HepG2 (cell line): ENCODE data around the gene CHI3L1. TPM values are rescaled to one million over a fixed set of nuclear protein-coding genes. Genes with fewer than 3 reads are reported as not detected.

Experiments used
- ATF7-NPFF ChIP-seq: sonication (generic); formaldehyde crosslinking; IDR thresholded peaks from 2 replicates; pipeline ENCODE4 v1.8.1; 2023; ENCODE audit warnings: mild to moderate bottlenecking, low read depth, missing genetic modification reagents, moderate library complexity
- FOXP1 ChIP-seq, 2 experiments: fragments of 450-650 bp in 1 of 2; IDR thresholded peaks; 2 replicates each; pipeline ENCODE4 v1.6.1; 2017 to 2018; ENCODE audit warnings: antibody characterized with exemption in 1 of 2
- GABPA ChIP-seq, 2 experiments: IDR thresholded peaks; 2 replicates each; pipeline ENCODE4 v1.6.1; 2011 to 2016; ENCODE audit warnings: low read depth in 2 of 2, low read length in 1 of 2, missing biosample characterization in 1 of 2, missing genetic modification characterization in 1 of 2
- HDAC2 ChIP-seq: sonication (generic); formaldehyde crosslinking; IDR thresholded peaks from 2 replicates; pipeline ENCODE4 v1.4.0; 2020; ENCODE audit warnings: missing genetic modification reagents
- HNRNPL ChIP-seq: fragments of 200-400 bp; formaldehyde crosslinking; IDR thresholded peaks from 2 replicates; pipeline ENCODE4 v1.6.1; 2017; ENCODE audit warnings: mild to moderate bottlenecking, low read depth, low read length
- MED1 ChIP-seq: sonication (generic); formaldehyde crosslinking; IDR thresholded peaks from 2 replicates; pipeline ENCODE4 v1.4.0; 2020; ENCODE audit warnings: missing genetic modification reagents
- PRDM4 ChIP-seq: sonication (generic); formaldehyde crosslinking; IDR thresholded peaks from 2 replicates; pipeline ENCODE4 v1.9.0; 2021; ENCODE audit warnings: missing genetic modification reagents, borderline replicate concordance
- TP53 ChIP-seq: sonication (generic); formaldehyde crosslinking; conservative IDR thresholded peaks from 2 replicates; pipeline ENCODE4 v1.4.0; 2020; ENCODE audit warnings: missing genetic modification reagents
- WIZ ChIP-seq: sonication (generic); formaldehyde crosslinking; IDR thresholded peaks from 2 replicates; pipeline ENCODE4 v1.5.1; 2020; ENCODE audit warnings: mild to moderate bottlenecking, missing genetic modification reagents
- ZBTB3 ChIP-seq: sonication (generic); formaldehyde crosslinking; IDR thresholded peaks from 2 replicates; pipeline ENCODE4 v1.4.0; 2020; ENCODE audit warnings: low read depth, mild to moderate bottlenecking, moderate library complexity, missing genetic modification reagents, borderline replicate concordance
- ZNF142 ChIP-seq: sonication (generic); formaldehyde crosslinking; IDR thresholded peaks from 2 replicates; pipeline ENCODE4 v1.4.0; 2020; ENCODE audit warnings: missing genetic modification reagents
- ZNF503 ChIP-seq: sonication (generic); formaldehyde crosslinking; IDR thresholded peaks from 2 replicates; pipeline ENCODE4 v1.4.0; 2020; ENCODE audit warnings: missing genetic modification reagents
- polyA plus RNA-seq, 8 experiments: library from polyadenylated mRNA; depleted of rRNA in 3 of 8; stranded (reverse) in 7 of 8; unstranded in 1 of 8; fragments of >200 nt; fragmentation: Illumina TruSeq in 4 of 8; extraction: Trizol in 4 of 8; gene quantifications; 2 replicates each; pipeline versions ENCODE4 v1.2.1 to v1.2.3, GENCODE V29; 2011 to 2016; ENCODE audit warnings: low read depth in 4 of 8, missing spikeins in 1 of 8, mixed read lengths in 1 of 8; ENCODE audit not compliant: insufficient read depth in 1 of 8
- total RNA-seq, 5 experiments: library from RNA; depleted of rRNA; stranded (reverse); fragments of >200 nt; fragmentation: Illumina TruSeq; extraction: Trizol; gene quantifications; 2 replicates each; pipeline ENCODE4 v1.2.3, GENCODE V29; 2016; ENCODE audit warnings: low read depth in 1 of 5

Gene CHI3L1
- total and polyA plus RNA-seq, 2 of the 13 experiments (the other 11 are each of a cell fraction or from before 2014, with no cell fraction given) = 0.09 to 0.13 TPM

GRCh38 chr1:203219171-203219570, 32.7 kb upstream of the CHI3L1 start (continued):
- no peak for TF ChIP-seq ZNF503 (CRISPR knock-in tag)
- TF ChIP-seq PRDM4 (CRISPR knock-in tag) = no peak
- no peak for TF ChIP-seq TP53 (CRISPR knock-in tag)
- TF ChIP-seq ATF7-NPFF (CRISPR knock-in tag) = no peak
- no peak for TF ChIP-seq FOXP1 (IDR thresholded peaks at IDR 0.05)
- TF ChIP-seq FOXP1 (CRISPR knock-in tag; IDR thresholded peaks at IDR 0.05) = no peak
- TF ChIP-seq HNRNPL = no peak
- TF ChIP-seq HDAC2 (CRISPR knock-in tag) = no peak
- TF ChIP-seq ZBTB3 (CRISPR knock-in tag) = no peak
- no peak for TF ChIP-seq GABPA (IDR thresholded peaks at IDR 0.05; ENCODE audit: low read depth, low read length)
- no peak for TF ChIP-seq GABPA (CRISPR knock-in tag; IDR thresholded peaks at IDR 0.05; ENCODE audit: low read depth)
- no peak for TF ChIP-seq WIZ (CRISPR knock-in tag)
- TF ChIP-seq ZNF142 = no peak
- TF ChIP-seq MED1 = no peak
